Measurements from ENCODE around the gene ARHGAP4. TPM values are rescaled to one million over a fixed set of nuclear protein-coding genes. Genes with fewer than 3 reads are reported as not detected.

ARHGAP4 gene
- total RNA-seq, 3 donors from 2014 or later (not counting 1 experiment from before 2014, with no cell fraction given), result 352 to 398 (median 384) TPM

DNA sequence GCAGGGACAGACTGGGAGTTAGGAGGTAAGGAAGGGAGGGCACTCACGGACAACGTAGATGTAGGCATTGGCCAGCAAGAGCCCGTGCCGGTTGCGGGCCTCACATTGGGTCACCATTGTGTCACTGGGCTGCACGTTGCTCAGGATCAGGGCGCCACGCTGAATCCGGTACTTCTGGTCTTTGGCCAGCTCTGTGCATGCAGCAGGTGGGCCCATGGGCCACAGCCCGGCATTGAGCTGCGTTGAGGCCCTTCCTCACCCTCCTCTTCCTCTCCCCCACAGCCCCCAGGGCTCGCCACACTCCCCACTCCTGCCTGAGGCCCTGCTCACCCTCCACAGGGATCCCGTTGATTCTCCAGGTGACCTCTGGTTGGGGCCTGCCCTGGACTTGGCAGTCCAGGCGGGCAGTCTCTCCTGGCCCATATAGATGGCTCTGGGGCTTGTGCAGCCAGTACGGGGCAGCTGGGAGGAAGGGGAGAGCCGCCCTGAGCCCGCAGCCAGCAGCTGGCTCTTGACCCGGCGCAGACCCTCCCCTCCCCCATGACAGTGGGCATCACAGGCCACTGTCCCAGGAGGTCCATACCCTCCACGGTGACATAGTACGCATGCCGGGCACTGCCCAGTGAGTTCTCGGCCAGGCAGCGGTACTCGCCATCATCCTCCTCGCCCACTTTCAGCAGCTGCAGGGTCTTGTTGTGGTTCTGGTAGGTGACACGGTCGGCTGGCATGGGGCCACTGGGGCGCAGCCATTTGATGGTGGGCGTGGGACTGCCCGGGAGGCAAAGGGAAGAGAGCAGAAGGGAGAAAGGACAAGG, 56.4 kb downstream of the ARHGAP4 start:
- Histone ChIP-seq H3K4me1 (ENCODE audit: control insufficient read depth, insufficient read depth, low read length) (no peaks in the 10 kb centered on the region), H3K27me3 (ENCODE audit: control insufficient read depth, insufficient read depth, low read length) (no peaks in the 10 kb centered on the region), H3K4me3 (ENCODE audit: low read length) (no peak overlapping the region), H3K36me3 (ENCODE audit: control insufficient read depth, insufficient read depth, low read length) (no peaks in the 10 kb centered on the region), H3K9me3 (ENCODE audit: control insufficient read depth, insufficient read depth, low read length) (no peaks in the 10 kb centered on the region), H3K27ac (ENCODE audit: low read length) (no peak overlapping the region)
- Mint-ChIP-seq H3K9me3 (no peaks in the 10 kb centered on the region), H3K4me3 (no peak overlapping the region), H3K4me1 (no peaks in the 10 kb centered on the region), H3K36me3 (no peaks in the 10 kb centered on the region), H3K27me3 (ENCODE audit: low read depth in 2 of 2) (peaks cover 5 to 19% of the 10 kb centered on the region in 2 donors), H3K27ac (no peak overlapping the region)
- DNase-seq (no peak), ATAC-seq (no peak)
- intact Hi-C loops (cut with micrococcal nuclease), result no loop called here
- TF ChIP-seq, protein P1, sequence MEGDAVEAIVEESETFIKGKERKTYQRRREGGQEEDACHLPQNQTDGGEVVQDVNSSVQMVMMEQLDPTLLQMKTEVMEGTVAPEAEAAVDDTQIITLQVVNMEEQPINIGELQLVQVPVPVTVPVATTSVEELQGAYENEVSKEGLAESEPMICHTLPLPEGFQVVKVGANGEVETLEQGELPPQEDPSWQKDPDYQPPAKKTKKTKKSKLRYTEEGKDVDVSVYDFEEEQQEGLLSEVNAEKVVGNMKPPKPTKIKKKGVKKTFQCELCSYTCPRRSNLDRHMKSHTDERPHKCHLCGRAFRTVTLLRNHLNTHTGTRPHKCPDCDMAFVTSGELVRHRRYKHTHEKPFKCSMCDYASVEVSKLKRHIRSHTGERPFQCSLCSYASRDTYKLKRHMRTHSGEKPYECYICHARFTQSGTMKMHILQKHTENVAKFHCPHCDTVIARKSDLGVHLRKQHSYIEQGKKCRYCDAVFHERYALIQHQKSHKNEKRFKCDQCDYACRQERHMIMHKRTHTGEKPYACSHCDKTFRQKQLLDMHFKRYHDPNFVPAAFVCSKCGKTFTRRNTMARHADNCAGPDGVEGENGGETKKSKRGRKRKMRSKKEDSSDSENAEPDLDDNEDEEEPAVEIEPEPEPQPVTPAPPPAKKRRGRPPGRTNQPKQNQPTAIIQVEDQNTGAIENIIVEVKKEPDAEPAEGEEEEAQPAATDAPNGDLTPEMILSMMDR (IDR thresholded peaks at IDR 0.05), result no peak
- WGBS (ENCODE audit: insufficient coverage), result 87% methylated on average over 27 of the region's 31 CpGs

DNA sequence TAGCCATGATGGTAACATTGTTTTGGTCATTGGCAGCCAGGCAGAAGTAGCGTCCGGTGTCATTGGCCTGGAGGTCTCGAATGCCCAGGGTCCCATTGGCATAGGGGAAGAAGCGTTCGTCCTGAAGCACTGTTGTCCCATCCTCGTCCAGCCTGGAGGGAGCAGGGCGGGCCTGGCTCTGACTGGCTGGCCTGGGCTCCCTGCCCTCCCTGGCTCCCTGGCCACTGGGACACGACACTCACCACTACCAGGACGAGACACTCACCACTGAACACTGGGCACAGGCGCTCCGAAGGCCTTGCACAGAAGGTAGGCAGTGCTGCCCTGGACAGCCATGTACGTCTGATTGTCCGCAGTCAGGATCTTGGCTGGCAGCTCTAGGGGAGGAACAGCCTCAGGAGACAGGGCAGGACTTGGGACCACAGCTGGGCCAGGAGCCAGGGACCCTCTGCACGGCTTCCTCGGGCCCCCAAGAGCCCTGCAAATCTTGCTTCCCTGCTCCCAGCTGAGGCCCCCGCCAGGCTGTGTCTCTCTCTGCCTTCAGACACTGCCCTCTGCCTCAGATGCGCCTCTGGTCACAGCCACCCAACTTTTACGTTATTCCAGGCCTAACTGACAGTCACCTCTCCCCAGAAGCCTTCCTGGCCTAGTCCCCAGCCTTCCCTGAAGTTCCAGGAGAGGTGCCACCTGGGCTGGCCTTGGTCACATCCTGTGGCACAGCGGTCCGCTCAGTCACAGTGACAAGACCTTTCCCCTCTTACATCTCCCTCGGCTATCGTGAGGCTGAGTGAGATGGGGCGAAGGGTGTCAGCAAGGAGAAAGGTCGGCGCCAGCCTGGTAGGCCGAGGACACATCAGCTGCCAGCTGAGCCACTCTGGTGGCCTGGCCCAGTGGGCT, 57.2 kb downstream of the ARHGAP4 start:
- ATAC-seq, result no peak

DNA sequence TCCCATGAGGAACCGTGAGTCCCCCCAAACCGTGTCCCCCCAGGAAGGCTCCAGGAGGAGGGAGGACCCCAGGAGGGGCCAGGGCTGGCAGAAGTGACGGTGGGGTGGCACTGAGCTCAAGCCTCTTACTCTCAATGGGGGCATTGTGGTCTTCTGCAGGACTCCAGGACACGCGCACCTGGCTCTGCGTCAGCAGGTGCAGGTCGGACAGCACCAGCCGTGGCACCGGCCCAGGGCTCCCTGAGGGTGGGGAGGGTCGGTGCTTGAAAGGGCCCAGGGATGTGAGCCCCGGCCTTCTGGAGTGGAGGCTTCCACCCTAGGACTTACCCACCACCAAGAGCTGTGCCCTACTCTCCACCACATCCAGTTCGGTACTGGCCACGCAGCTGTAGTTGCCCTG, 58.4 kb downstream of the ARHGAP4 start:
- Histone ChIP-seq H3K36me3 (ENCODE audit: control insufficient read depth, insufficient read depth, low read length) (no peaks in the 10 kb centered on the region), H3K27me3 (ENCODE audit: control insufficient read depth, insufficient read depth, low read length) (no peaks in the 10 kb centered on the region), H3K27ac (ENCODE audit: low read length) (no peak overlapping the region), H3K9me3 (ENCODE audit: control insufficient read depth, insufficient read depth, low read length) (no peaks in the 10 kb centered on the region), H3K4me1 (ENCODE audit: control insufficient read depth, insufficient read depth, low read length) (no peaks in the 10 kb centered on the region), H3K4me3 (ENCODE audit: low read length) (no peak overlapping the region)
- no peaks in the 10 kb centered on the region for H3K4me1 Mint-ChIP-seq
- H3K4me3 Mint-ChIP-seq, result no peak overlapping the region
- no peak overlapping the region for H3K27ac Mint-ChIP-seq
- intact Hi-C loops (cut with micrococcal nuclease), result no loop called here
- DNase-seq, result no peak
- TF ChIP-seq, protein P1 (IDR thresholded peaks at IDR 0.05), result no peak
- no peaks in the 10 kb centered on the region for H3K36me3 Mint-ChIP-seq
- ATAC-seq, result no peak
- peaks cover 5 to 13% of the 10 kb centered on the region in 2 donors for H3K27me3 Mint-ChIP-seq (ENCODE audit: low read depth in 2 of 2)
- H3K9me3 Mint-ChIP-seq, result no peaks in the 10 kb centered on the region
- 83% methylated on average over 7 of the region's 13 CpGs for WGBS (ENCODE audit: insufficient coverage)

More for the DNA sequence above, 57.2 kb downstream of the ARHGAP4 start:
- Mint-ChIP-seq H3K4me1 (no peaks in the 10 kb centered on the region), H3K27me3 (ENCODE audit: low read depth in 2 of 2) (peaks cover 5 to 19% of the 10 kb centered on the region in 2 donors), H3K36me3 (no peaks in the 10 kb centered on the region), H3K27ac (no peak overlapping the region), H3K4me3 (no peak overlapping the region), H3K9me3 (no peaks in the 10 kb centered on the region)
- H3K27me3 ChIP-seq (ENCODE audit: control insufficient read depth, insufficient read depth, low read length), result no peaks in the 10 kb centered on the region
- 93% methylated on average over 26 of the region's 26 CpGs for WGBS (ENCODE audit: insufficient coverage)
- no peaks in the 10 kb centered on the region for H3K9me3 ChIP-seq (ENCODE audit: control insufficient read depth, insufficient read depth, low read length)
- intact Hi-C loops (cut with micrococcal nuclease), result no loop called here
- no peaks in the 10 kb centered on the region for H3K4me1 ChIP-seq (ENCODE audit: control insufficient read depth, insufficient read depth, low read length)
- DNase-seq, result no peak
- no peaks in the 10 kb centered on the region for H3K36me3 ChIP-seq (ENCODE audit: control insufficient read depth, insufficient read depth, low read length)
- no peak overlapping the region for H3K27ac ChIP-seq (ENCODE audit: low read length)
- TF ChIP-seq, protein P1 (IDR thresholded peaks at IDR 0.05), result no peak
- no peak overlapping the region for H3K4me3 ChIP-seq (ENCODE audit: low read length)
